Measurements from ENCODE around the gene NAB2.

DNA sequence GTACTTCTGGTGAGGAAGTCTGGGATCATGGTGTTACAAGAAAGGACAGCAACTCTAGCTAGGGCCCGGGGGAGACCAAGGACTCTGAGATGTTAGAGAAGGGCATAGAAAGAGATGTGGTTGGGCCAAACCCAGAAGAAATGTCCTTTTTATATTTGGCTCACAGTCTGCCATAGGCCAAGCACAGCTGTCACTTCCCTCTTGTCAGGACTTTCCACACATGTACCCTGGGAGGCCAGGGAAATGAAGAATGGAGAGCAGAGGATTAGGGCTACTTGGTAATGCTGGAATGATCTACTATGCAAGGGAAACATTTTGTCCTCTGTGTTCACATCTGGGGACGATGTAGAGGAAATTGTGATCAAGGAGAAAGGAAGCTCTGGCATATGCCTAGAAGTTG, 48.2 kb upstream of the NAB2 start:
- TF ChIP-seq, protein P1, sequence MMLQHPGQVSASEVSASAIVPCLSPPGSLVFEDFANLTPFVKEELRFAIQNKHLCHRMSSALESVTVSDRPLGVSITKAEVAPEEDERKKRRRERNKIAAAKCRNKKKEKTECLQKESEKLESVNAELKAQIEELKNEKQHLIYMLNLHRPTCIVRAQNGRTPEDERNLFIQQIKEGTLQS (IDR thresholded peaks at IDR 0.05): no peak
- TF ChIP-seq YY1 (IDR thresholded peaks at IDR 0.05) (no peak), HNF4A (conservative IDR thresholded peaks at IDR 0.05) (no peak), FOXA2 (IDR thresholded peaks at IDR 0.05) (no peak)
- TF ChIP-seq, protein P2, sequence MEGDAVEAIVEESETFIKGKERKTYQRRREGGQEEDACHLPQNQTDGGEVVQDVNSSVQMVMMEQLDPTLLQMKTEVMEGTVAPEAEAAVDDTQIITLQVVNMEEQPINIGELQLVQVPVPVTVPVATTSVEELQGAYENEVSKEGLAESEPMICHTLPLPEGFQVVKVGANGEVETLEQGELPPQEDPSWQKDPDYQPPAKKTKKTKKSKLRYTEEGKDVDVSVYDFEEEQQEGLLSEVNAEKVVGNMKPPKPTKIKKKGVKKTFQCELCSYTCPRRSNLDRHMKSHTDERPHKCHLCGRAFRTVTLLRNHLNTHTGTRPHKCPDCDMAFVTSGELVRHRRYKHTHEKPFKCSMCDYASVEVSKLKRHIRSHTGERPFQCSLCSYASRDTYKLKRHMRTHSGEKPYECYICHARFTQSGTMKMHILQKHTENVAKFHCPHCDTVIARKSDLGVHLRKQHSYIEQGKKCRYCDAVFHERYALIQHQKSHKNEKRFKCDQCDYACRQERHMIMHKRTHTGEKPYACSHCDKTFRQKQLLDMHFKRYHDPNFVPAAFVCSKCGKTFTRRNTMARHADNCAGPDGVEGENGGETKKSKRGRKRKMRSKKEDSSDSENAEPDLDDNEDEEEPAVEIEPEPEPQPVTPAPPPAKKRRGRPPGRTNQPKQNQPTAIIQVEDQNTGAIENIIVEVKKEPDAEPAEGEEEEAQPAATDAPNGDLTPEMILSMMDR (IDR thresholded peaks at IDR 0.05; ENCODE audit: low read depth, low read length, missing input control): no peak
- TF ChIP-seq, protein P3, sequence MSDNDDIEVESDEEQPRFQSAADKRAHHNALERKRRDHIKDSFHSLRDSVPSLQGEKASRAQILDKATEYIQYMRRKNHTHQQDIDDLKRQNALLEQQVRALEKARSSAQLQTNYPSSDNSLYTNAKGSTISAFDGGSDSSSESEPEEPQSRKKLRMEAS (IDR thresholded peaks at IDR 0.05): no peak
- TF ChIP-seq, protein P4, sequence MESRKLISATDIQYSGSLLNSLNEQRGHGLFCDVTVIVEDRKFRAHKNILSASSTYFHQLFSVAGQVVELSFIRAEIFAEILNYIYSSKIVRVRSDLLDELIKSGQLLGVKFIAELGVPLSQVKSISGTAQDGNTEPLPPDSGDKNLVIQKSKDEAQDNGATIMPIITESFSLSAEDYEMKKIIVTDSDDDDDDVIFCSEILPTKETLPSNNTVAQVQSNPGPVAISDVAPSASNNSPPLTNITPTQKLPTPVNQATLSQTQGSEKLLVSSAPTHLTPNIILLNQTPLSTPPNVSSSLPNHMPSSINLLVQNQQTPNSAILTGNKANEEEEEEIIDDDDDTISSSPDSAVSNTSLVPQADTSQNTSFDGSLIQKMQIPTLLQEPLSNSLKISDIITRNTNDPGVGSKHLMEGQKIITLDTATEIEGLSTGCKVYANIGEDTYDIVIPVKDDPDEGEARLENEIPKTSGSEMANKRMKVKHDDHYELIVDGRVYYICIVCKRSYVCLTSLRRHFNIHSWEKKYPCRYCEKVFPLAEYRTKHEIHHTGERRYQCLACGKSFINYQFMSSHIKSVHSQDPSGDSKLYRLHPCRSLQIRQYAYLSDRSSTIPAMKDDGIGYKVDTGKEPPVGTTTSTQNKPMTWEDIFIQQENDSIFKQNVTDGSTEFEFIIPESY (IDR thresholded peaks at IDR 0.05): no peak

Data from liver (tissue), 3 donors.